Measurements from ENCODE around the gene TBC1D9B. TPM values are rescaled to one million over a fixed set of nuclear protein-coding genes. Genes with fewer than 3 reads are reported as not detected.
"Not testable (repeated sequence)": the region's sequence is repeated elsewhere in the genome, so short reads cannot be mapped to it uniquely, and the experiment has no call there.

The TBC1D9B gene
- polyA plus RNA-seq, 4 donors, result 32.4 to 80.6 (median 54.7) TPM

DNA sequence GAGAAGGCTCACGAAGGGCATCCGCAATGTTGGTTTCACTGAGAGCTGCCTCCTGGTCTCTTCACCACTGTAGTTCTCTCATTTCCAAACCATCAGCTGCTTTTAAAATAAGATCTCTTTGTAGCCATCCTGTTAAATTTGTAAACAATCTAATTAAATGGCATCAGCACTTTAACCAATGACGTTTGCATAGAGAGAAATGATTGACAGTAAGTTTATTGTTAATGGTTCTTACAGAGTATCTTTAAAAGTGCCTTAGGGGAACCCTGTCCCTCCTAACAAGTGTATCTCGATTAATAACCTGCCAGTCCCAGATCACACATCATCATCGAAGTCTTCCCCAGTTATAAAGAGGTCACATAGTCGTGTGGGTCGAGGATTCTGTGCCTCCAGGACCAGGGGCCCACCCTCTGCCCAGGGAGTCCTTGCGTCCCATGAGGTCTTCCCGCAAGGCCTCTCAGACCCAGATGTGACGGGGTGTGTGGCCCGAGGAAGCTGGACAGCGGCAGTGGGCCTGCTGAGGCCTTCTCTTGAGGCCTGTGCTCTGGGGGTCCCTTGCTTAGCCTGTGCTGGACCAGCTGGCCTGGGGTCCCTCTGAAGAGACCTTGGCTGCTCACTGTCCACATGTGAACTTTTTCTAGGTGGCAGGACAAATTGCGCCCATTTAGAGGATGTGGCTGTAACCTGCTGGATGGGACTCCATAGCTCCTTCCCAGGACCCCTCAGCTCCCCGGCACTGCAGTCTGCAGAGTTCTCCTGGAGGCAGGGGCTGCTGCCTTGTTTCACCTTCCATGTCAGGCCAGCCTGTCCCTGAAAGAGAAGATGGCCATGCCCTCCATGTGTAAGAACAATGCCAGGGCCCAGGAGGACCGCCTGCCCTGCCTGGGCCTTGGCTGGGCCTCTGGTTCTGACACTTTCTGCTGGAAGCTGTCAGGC, 70.4 kb downstream of the TBC1D9B start:
- 70 to 80% (median 71%) methylated on average over 15 of the region's 15 CpGs for WGBS, 3 donors

DNA sequence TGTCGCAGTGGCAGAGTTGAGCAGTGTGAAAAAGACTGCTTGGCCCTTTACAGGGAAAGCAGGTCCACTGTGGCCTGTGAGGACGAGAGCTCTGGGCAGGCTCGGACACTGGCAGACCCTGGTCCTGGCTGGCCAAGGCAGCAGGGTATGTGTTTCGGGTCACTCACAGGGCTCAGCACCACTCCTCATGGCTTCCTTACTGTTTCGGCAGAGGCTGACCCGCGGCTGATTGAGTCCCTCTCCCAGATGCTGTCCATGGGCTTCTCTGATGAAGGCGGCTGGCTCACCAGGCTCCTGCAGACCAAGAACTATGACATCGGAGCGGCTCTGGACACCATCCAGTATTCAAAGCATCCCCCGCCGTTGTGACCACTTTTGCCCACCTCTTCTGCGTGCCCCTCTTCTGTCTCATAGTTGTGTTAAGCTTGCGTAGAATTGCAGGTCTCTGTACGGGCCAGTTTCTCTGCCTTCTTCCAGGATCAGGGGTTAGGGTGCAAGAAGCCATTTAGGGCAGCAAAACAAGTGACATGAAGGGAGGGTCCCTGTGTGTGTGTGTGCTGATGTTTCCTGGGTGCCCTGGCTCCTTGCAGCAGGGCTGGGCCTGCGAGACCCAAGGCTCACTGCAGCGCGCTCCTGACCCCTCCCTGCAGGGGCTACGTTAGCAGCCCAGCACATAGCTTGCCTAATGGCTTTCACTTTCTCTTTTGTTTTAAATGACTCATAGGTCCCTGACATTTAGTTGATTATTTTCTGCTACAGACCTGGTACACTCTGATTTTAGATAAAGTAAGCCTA, 71.3 kb downstream of the TBC1D9B start:
- Histone ChIP-seq H3K4me3 (ENCODE audit: low read depth in 1 of 3, low read length in 3 of 3) (no peak overlapping the region), H3K9me3 (ENCODE audit: control insufficient read depth in 2 of 2, insufficient read depth in 1 of 2, low read depth in 1 of 2, low read length in 1 of 2) (no peaks in the 10 kb centered on the region), H3K36me3 (ENCODE audit: control insufficient read depth in 3 of 3, insufficient read depth in 2 of 3, low read depth in 1 of 3, low read length in 3 of 3) (peaks cover 28 to 83% (median 33%) of the 10 kb centered on the region in 3 donors), H3K4me1 (ENCODE audit: control insufficient read depth in 3 of 3, insufficient read depth in 2 of 3, low read depth in 1 of 3, low read length in 2 of 3) (peaks cover 0 to 3% (median 2%) of the 10 kb centered on the region in 3 donors), H3K27me3 (ENCODE audit: control insufficient read depth in 3 of 3, insufficient read depth in 3 of 3, low read length in 3 of 3) (no peaks in the 10 kb centered on the region), H3K27ac (ENCODE audit: low read depth in 1 of 3, low read length in 2 of 3) (peak overlapping the region in 2 of 3 donors; percentile 38 to 87)
- peak; percentile 67 to 85 for DNase-seq
- 66 to 73% (median 69%) methylated on average over 16 to 19 of the region's 19 CpGs for WGBS, 3 donors
- FAIRE-seq, result no peak

More for the DNA sequence above, 70.4 kb downstream of the TBC1D9B start:
- no peaks in the 10 kb centered on the region for H3K9me3 ChIP-seq (ENCODE audit: control insufficient read depth in 2 of 2, insufficient read depth in 1 of 2, low read depth in 1 of 2, low read length in 1 of 2)
- peaks cover 0 to 3% (median 2%) of the 10 kb centered on the region in 3 donors for H3K4me1 ChIP-seq (ENCODE audit: control insufficient read depth in 3 of 3, insufficient read depth in 2 of 3, low read depth in 1 of 3, low read length in 2 of 3)
- H3K27ac ChIP-seq (ENCODE audit: low read depth in 1 of 3, low read length in 2 of 3), result peak overlapping the region in 2 of 3 donors; percentile 38 to 87
- DNase-seq (no peak), FAIRE-seq (no peak)
- no peak overlapping the region for H3K4me3 ChIP-seq (ENCODE audit: low read depth in 1 of 3, low read length in 3 of 3)
- H3K36me3 ChIP-seq (ENCODE audit: control insufficient read depth in 3 of 3, insufficient read depth in 2 of 3, low read depth in 1 of 3, low read length in 3 of 3), result peaks cover 28 to 83% (median 29%) of the 10 kb centered on the region in 3 donors
- H3K27me3 ChIP-seq (ENCODE audit: control insufficient read depth in 3 of 3, insufficient read depth in 3 of 3, low read length in 3 of 3), result no peaks in the 10 kb centered on the region

DNA sequence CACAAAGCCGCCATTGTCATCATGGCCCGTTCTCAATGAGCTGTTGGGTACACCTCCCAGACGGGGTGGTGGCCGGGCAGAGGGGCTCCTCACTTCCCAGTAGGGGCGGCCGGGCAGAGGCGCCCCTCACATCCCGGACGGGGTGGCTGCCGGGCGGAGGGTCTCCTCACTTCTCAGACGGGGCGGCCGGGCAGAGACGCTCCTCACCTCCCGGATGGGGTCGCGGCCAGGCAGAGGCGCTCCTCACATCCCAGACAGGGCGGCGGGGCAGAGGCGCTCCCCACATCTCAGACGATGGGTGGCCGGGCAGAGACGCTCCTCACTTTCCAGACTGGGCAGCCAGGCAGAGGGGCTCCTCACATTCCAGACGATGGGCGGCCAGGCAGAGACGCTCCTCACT, 72.8 kb downstream of the TBC1D9B start:
- not testable (repeated sequence) for FAIRE-seq; H3K27me3 ChIP-seq (ENCODE audit: control insufficient read depth in 3 of 3, insufficient read depth in 3 of 3, low read length in 3 of 3); DNase-seq; H3K27ac ChIP-seq (ENCODE audit: low read depth in 1 of 3, low read length in 2 of 3); H3K4me3 ChIP-seq (ENCODE audit: low read depth in 1 of 3, low read length in 3 of 3); H3K9me3 ChIP-seq (ENCODE audit: control insufficient read depth in 2 of 2, insufficient read depth in 1 of 2, low read depth in 1 of 2, low read length in 1 of 2); H3K4me1 ChIP-seq (ENCODE audit: control insufficient read depth in 3 of 3, insufficient read depth in 2 of 3, low read depth in 1 of 3, low read length in 2 of 3)
- peaks cover 37 to 81% (median 42%) of the 10 kb centered on the region in 3 donors for H3K36me3 ChIP-seq (ENCODE audit: control insufficient read depth in 3 of 3, insufficient read depth in 2 of 3, low read depth in 1 of 3, low read length in 3 of 3)
- 96 to 100% (median 99%) methylated on average over 12 to 26 of the region's 28 CpGs for WGBS, 3 donors

DNA sequence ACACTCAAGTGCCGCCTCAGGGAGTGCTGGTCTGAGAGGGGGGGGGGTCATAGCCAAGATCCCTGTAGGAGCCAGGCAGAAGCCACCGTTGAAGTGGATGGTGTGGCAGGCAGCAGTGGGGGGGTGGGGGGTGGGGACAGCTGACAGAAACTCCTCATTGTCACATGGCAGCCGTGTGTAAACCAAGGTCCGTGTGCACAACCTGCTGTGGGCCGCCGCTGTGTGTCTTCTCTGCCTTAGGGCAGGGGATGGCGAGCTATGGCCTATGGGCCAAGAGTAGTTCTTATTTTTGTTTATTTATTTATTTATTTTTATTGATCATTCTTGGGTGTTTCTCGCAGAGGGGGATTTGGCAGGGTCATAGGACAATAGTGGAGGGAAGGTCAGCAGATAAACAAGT, 73.6 kb downstream of the TBC1D9B start:
- 82 to 91% (median 87%) methylated on average over 8 of the region's 8 CpGs for WGBS, 3 donors
- H3K36me3 ChIP-seq (ENCODE audit: control insufficient read depth in 3 of 3, insufficient read depth in 2 of 3, low read depth in 1 of 3, low read length in 3 of 3), result peaks cover 38 to 80% (median 47%) of the 10 kb centered on the region in 3 donors
- DNase-seq (no peak), FAIRE-seq (no peak)
- peaks cover 0 to 3% (median 2%) of the 10 kb centered on the region in 3 donors for H3K4me1 ChIP-seq (ENCODE audit: control insufficient read depth in 3 of 3, insufficient read depth in 2 of 3, low read depth in 1 of 3, low read length in 2 of 3)
- no peaks in the 10 kb centered on the region for H3K9me3 ChIP-seq (ENCODE audit: control insufficient read depth in 2 of 2, insufficient read depth in 1 of 2, low read depth in 1 of 2, low read length in 1 of 2)
- H3K27ac ChIP-seq (ENCODE audit: low read depth in 1 of 3, low read length in 2 of 3), result no peak overlapping the region
- no peak overlapping the region for H3K4me3 ChIP-seq (ENCODE audit: low read depth in 1 of 3, low read length in 3 of 3)
- H3K27me3 ChIP-seq (ENCODE audit: control insufficient read depth in 3 of 3, insufficient read depth in 3 of 3, low read length in 3 of 3), result no peaks in the 10 kb centered on the region

DNA sequence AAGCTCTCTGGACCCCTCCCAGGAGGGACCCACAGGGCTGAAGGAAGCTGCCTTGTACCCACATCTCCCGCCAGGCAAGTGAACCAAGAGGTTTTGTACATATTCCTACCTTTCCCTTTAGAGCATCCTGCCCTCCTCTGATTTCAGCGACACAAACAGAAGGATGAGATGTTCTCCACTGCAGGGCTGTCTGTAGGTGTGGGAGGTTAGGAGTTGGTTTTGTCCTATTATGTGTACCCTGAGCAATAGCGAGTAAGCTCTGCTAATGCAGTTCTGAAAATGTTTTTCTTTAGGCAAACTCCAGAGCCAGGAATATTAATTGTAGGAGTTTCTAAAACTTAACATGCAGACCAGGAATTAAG, 74.0 kb downstream of the TBC1D9B start:
- Histone ChIP-seq H3K4me3 (ENCODE audit: low read depth in 1 of 3, low read length in 3 of 3) (no peak overlapping the region), H3K27ac (ENCODE audit: low read depth in 1 of 3, low read length in 2 of 3) (no peak overlapping the region), H3K4me1 (ENCODE audit: control insufficient read depth in 3 of 3, insufficient read depth in 2 of 3, low read depth in 1 of 3, low read length in 2 of 3) (peaks cover 0 to 3% (median 2%) of the 10 kb centered on the region in 3 donors), H3K36me3 (ENCODE audit: control insufficient read depth in 3 of 3, insufficient read depth in 2 of 3, low read depth in 1 of 3, low read length in 3 of 3) (peaks cover 38 to 81% (median 50%) of the 10 kb centered on the region in 3 donors), H3K9me3 (ENCODE audit: control insufficient read depth in 2 of 2, insufficient read depth in 1 of 2, low read depth in 1 of 2, low read length in 1 of 2) (no peaks in the 10 kb centered on the region), H3K27me3 (ENCODE audit: control insufficient read depth in 3 of 3, insufficient read depth in 3 of 3, low read length in 3 of 3) (no peaks in the 10 kb centered on the region)
- WGBS, 3 donors, result 98 to 100% (median 98%) methylated on average over 3 of the region's 3 CpGs
- DNase-seq (no peak), FAIRE-seq (no peak)

DNA sequence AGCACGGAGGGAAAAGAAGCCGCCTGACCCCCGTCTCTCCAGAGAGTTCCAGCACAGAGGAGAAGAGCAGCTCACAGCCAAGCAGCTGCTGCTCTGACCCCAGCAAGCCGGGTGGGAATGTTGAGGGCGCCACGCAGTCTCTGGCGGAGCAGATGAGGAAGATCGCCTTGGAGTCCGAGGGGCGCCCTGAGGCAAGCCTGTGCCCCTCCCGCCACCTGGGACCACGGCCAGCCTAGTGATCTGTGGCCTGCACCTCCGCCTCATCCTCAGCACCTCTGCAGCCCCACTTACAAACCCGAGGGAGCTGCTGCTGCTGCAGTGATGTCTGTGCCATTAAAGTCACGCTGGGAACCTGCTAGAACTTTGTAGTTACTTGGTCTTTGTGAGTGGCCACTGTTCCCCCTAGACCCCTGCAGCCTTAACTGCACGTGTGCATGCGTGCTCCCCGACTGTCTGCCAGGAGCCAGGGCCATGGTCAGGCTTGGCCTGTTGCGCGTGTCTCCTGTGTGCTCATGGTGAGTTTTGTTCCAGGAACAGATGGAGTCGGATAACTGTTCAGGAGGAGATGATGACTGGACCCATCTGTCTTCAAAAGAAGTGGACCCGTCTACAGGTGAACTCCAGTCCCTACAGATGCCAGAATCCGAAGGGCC, 74.5 kb downstream of the TBC1D9B start:
- FAIRE-seq (no peak), DNase-seq (no peak)
- Histone ChIP-seq H3K36me3 (ENCODE audit: control insufficient read depth in 3 of 3, insufficient read depth in 2 of 3, low read depth in 1 of 3, low read length in 3 of 3) (peaks cover 38 to 81% (median 51%) of the 10 kb centered on the region in 3 donors), H3K4me1 (ENCODE audit: control insufficient read depth in 3 of 3, insufficient read depth in 2 of 3, low read depth in 1 of 3, low read length in 2 of 3) (peaks cover 0 to 3% (median 2%) of the 10 kb centered on the region in 3 donors), H3K4me3 (ENCODE audit: low read depth in 1 of 3, low read length in 3 of 3) (no peak overlapping the region), H3K27me3 (ENCODE audit: control insufficient read depth in 3 of 3, insufficient read depth in 3 of 3, low read length in 3 of 3) (no peaks in the 10 kb centered on the region), H3K27ac (ENCODE audit: low read depth in 1 of 3, low read length in 2 of 3) (no peak overlapping the region), H3K9me3 (ENCODE audit: control insufficient read depth in 2 of 2, insufficient read depth in 1 of 2, low read depth in 1 of 2, low read length in 1 of 2) (no peaks in the 10 kb centered on the region)
- WGBS, 3 donors, result 88 to 92% (median 90%) methylated on average over 23 of the region's 23 CpGs

DNA sequence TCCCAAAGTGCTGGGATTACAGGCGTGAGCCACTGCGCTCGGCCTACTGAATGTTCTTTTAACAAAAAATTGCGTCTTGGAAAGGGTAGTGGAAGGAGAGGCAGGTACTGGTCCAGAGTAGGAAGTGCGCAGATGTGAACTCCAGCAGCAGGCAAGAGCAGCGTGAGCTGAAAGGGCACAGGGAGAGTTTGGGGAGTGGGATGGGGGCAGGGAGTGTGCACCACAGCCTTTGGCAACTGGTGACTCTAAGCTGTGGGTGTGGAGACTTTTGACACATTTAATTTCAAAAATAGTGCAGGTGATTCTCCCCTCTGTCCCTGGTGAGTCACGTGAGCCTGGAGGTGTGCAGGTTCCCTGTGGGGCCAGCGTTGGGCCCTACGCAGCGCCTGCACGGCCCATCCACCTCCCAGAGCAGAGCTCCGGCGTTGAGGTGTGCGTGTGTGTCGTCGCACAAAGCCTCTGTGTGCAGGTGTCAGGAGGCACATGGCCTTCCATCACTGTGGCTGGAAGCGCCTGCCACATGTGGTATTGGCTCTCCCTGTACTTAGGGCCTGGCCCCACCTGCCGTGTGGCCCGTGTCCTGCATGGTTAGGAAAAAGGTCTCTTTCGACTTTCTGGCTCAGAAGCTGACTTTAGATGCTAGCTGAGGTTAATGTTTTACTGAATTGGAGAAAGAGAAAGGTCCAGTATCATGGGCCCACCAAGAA, 75.5 kb downstream of the TBC1D9B start:
- no peak for DNase-seq
- Histone ChIP-seq H3K27ac (ENCODE audit: low read depth in 1 of 3, low read length in 2 of 3) (no peak overlapping the region), H3K9me3 (ENCODE audit: control insufficient read depth in 2 of 2, insufficient read depth in 1 of 2, low read depth in 1 of 2, low read length in 1 of 2) (no peaks in the 10 kb centered on the region), H3K4me1 (ENCODE audit: control insufficient read depth in 3 of 3, insufficient read depth in 2 of 3, low read depth in 1 of 3, low read length in 2 of 3) (peaks cover 0 to 11% (median 3%) of the 10 kb centered on the region in 3 donors), H3K27me3 (ENCODE audit: control insufficient read depth in 3 of 3, insufficient read depth in 3 of 3, low read length in 3 of 3) (no peaks in the 10 kb centered on the region), H3K36me3 (ENCODE audit: control insufficient read depth in 3 of 3, insufficient read depth in 2 of 3, low read depth in 1 of 3, low read length in 3 of 3) (peaks cover 29 to 80% (median 47%) of the 10 kb centered on the region in 3 donors), H3K4me3 (ENCODE audit: low read depth in 1 of 3, low read length in 3 of 3) (no peak overlapping the region)
- FAIRE-seq, result no peak
- WGBS, 3 donors, result 90 to 95% (median 94%) methylated on average over 19 to 20 of the region's 20 CpGs
